H9 (cell line): ENCODE results near the gene ELFN2. TPM values are rescaled to one million over a fixed set of nuclear protein-coding genes. Genes with fewer than 3 reads are reported as not detected.

Experiments
- DNase-seq: peaks from one replicate; pipeline ENCODE4 v3.0.0-alpha.2; 2017
- H2AFZ ChIP-seq: one replicate; pipeline ENCODE4 v1.6.1; 2013; ENCODE audit warnings: mild to moderate bottlenecking, low read length, control low read depth, moderate library complexity
- H2AK5ac ChIP-seq: 2 replicates; pipeline ENCODE4 v1.6.1; 2013; ENCODE audit warnings: low read length, control low read depth, mixed read lengths; ENCODE audit not compliant: insufficient read length
- H2BK120ac ChIP-seq: one replicate; pipeline ENCODE4 v1.6.1; 2013; ENCODE audit warnings: low read depth, mild to moderate bottlenecking, low read length, control low read depth, inconsistent platforms; ENCODE audit not compliant: poor library complexity, severe bottlenecking
- H2BK12ac ChIP-seq: 2 replicates; pipeline ENCODE4 v1.6.1; 2013; ENCODE audit warnings: low read length, control low read depth, mixed read lengths, low read depth; ENCODE audit not compliant: insufficient read length
- H2BK15ac ChIP-seq: 2 replicates; pipeline ENCODE4 v1.6.1; 2013; ENCODE audit warnings: low read depth, low read length, control low read depth
- H2BK20ac ChIP-seq: one replicate; pipeline ENCODE4 v1.6.1; 2013; ENCODE audit warnings: low read depth, mild to moderate bottlenecking, low read length, control low read depth, inconsistent platforms; ENCODE audit not compliant: poor library complexity, severe bottlenecking
- H2BK5ac ChIP-seq: 2 replicates; pipeline ENCODE4 v1.6.1; 2013; ENCODE audit warnings: low read length, control low read depth, mixed read lengths; ENCODE audit not compliant: insufficient read length
- H3K14ac ChIP-seq: 2 replicates; pipeline ENCODE4 v1.6.1; 2013; ENCODE audit warnings: low read length, control low read depth; ENCODE audit not compliant: insufficient read depth
- H3K18ac ChIP-seq: 2 replicates; pipeline ENCODE4 v1.6.1; 2013; ENCODE audit warnings: low read depth, mild to moderate bottlenecking, mixed read lengths, low read length, control low read depth; ENCODE audit not compliant: insufficient read length
- H3K23ac ChIP-seq: 2 replicates; pipeline ENCODE4 v1.6.1; 2013; ENCODE audit warnings: low read length, control low read depth, mixed read lengths, low read depth; ENCODE audit not compliant: insufficient read length
- H3K23me2 ChIP-seq: 2 replicates; pipeline ENCODE4 v1.6.1; 2013; ENCODE audit warnings: low read depth, mild to moderate bottlenecking, mixed read lengths, low read length, control low read depth; ENCODE audit not compliant: insufficient read length, poor library complexity, severe bottlenecking
- H3K27ac ChIP-seq: 2 replicates; pipeline ENCODE4 v1.5.1; 2013; ENCODE audit warnings: low read length, control low read depth, mixed read lengths, low read depth; ENCODE audit not compliant: insufficient read length
- H3K27me3 ChIP-seq: 2 replicates; pipeline ENCODE4 v1.6.1; 2013; ENCODE audit warnings: low read length, control low read depth, inconsistent platforms; ENCODE audit not compliant: insufficient read depth
- H3K4ac ChIP-seq: 2 replicates; pipeline ENCODE4 v1.6.1; 2013; ENCODE audit warnings: low read depth, mild to moderate bottlenecking, control low read depth, inconsistent platforms, low read length, moderate library complexity
- H3K4me1 ChIP-seq: 2 replicates; pipeline ENCODE4 v1.6.1; 2013; ENCODE audit warnings: low read length, control low read depth, inconsistent platforms; ENCODE audit not compliant: insufficient read depth
- H3K4me2 ChIP-seq: 2 replicates; pipeline ENCODE4 v1.6.1; 2013; ENCODE audit warnings: low read length, control low read depth, mixed read lengths; ENCODE audit not compliant: insufficient read length, insufficient read depth
- H3K56ac ChIP-seq: 2 replicates; pipeline ENCODE4 v1.6.1; 2013; ENCODE audit warnings: low read depth, mild to moderate bottlenecking, mixed read lengths, low read length, control low read depth; ENCODE audit not compliant: insufficient read length
- H3K79me1 ChIP-seq: 2 replicates; pipeline ENCODE4 v1.6.1; 2013; ENCODE audit warnings: low read depth, mild to moderate bottlenecking, moderate library complexity, low read length, control low read depth, inconsistent platforms; ENCODE audit not compliant: insufficient read depth, poor library complexity, severe bottlenecking
- H3K79me2 ChIP-seq: 2 replicates; pipeline ENCODE4 v1.6.1; 2013; ENCODE audit warnings: low read length, control low read depth, inconsistent platforms; ENCODE audit not compliant: insufficient read depth
- H3K9ac ChIP-seq: 2 replicates; pipeline ENCODE4 v1.6.1; 2013; ENCODE audit warnings: low read length, control low read depth, mixed read lengths; ENCODE audit not compliant: insufficient read length; ENCODE audit errors: extremely low read depth
- H3K9me3 ChIP-seq: one replicate; pipeline ENCODE4 v1.6.1; 2013; ENCODE audit warnings: low read depth, low read length, inconsistent platforms; ENCODE audit not compliant: control insufficient read depth
- H3T11ph ChIP-seq: one replicate; pipeline ENCODE4 v1.6.1; 2013; ENCODE audit warnings: mild to moderate bottlenecking, low read length, control low read depth, inconsistent platforms
- H4K20me1 ChIP-seq: one replicate; pipeline ENCODE4 v1.6.1; 2013; ENCODE audit not compliant: control insufficient read depth, insufficient read length, insufficient read depth
- H4K5ac ChIP-seq: 2 replicates; pipeline ENCODE4 v1.6.1; 2013; ENCODE audit warnings: low read depth, mild to moderate bottlenecking, mixed read lengths, low read length, control low read depth; ENCODE audit not compliant: insufficient read length
- H4K8ac ChIP-seq: replicated peaks from 2 replicates; pipeline ENCODE4 v1.6.1; 2013; ENCODE audit warnings: low read length, control low read depth, mixed read lengths, low read depth; ENCODE audit not compliant: insufficient read length
- H4K91ac ChIP-seq: 2 replicates; pipeline ENCODE4 v1.6.1; 2013; ENCODE audit warnings: low read depth, mild to moderate bottlenecking, moderate library complexity, mixed read lengths, low read length, control low read depth; ENCODE audit not compliant: insufficient read length
- H3K27ac Mint-ChIP-seq, 3 experiments: 2 replicates in 2 of 3; 3 replicates in 1 of 3; pipeline ENCODE4 v1.8.0; 2020 to 2021; ENCODE audit warnings: mixed read lengths in 3 of 3, mild to moderate bottlenecking in 1 of 3, moderate library complexity in 1 of 3
- H3K27me3 Mint-ChIP-seq: 2 replicates; pipeline ENCODE4 v1.8.0; 2021; ENCODE audit warnings: low read depth, mild to moderate bottlenecking, moderate library complexity, mixed read lengths
- H3K36me3 Mint-ChIP-seq, 3 experiments: 2 replicates in 2 of 3; 3 replicates in 1 of 3; pipeline ENCODE4 v1.8.0; 2020 to 2021; ENCODE audit warnings: low read depth in 3 of 3, mixed read lengths in 3 of 3; ENCODE audit not compliant: insufficient read depth in 1 of 3
- H3K4me1 Mint-ChIP-seq, 2 experiments: 2 replicates each; pipeline ENCODE4 v1.8.0; 2020; ENCODE audit warnings: mixed read lengths in 2 of 2
- H3K4me3 Mint-ChIP-seq, 2 experiments: 2 replicates in 1 of 2; 3 replicates in 1 of 2; pipeline ENCODE4 v1.8.0; 2020 to 2021; ENCODE audit warnings: mild to moderate bottlenecking in 2 of 2, mixed read lengths in 2 of 2, moderate library complexity in 1 of 2
- H3K9me3 Mint-ChIP-seq, 2 experiments: 2 replicates in 1 of 2; 3 replicates in 1 of 2; pipeline ENCODE4 v1.8.0; 2020; ENCODE audit warnings: mild to moderate bottlenecking in 2 of 2, mixed read lengths in 2 of 2, moderate library complexity in 1 of 2
- CTCF ChIP-seq: fragments of 200-600 bp; sonication (generic); conservative IDR thresholded peaks from 3 replicates; pipeline ENCODE4 v1.8.0; 2021; ENCODE audit warnings: antibody characterized with exemption, mild to moderate bottlenecking
- WGBS: extraction: QIAGEN DNeasy Blood & Tissue Kit; methylation state at CpG from one replicate; pipeline ENCODE4 v1.1.7; 2013; ENCODE audit warnings: missing lambda C conversion rate, low lambda C conversion rate, mixed read lengths; ENCODE audit not compliant: insufficient read length; ENCODE audit errors: extremely low coverage; 5-methylcytosine and 5-hydroxymethylcytosine counted together
- total RNA-seq: library from RNA; stranded (reverse); gene quantifications from 2 replicates; pipeline ENCODE4 v1.2.1, GENCODE V29; 2021

The ELFN2 gene
- total RNA-seq, 1 experiment from 2014 or later, result 0.70 TPM

GRCh38 chr22:37376643-37377042, 50.6 kb downstream of the ELFN2 start:
- Mint-ChIP-seq H3K27ac (no peak overlapping the region; a peak in 1 of 7 replicates), H3K4me3 (no peak overlapping the region)
- DNase-seq, result no peak

More at GRCh38 chr22:37376643-37377042, 50.6 kb downstream of the ELFN2 start:
- no peak overlapping the region for H3K9ac ChIP-seq
- no peak for TF ChIP-seq CTCF
- H2BK15ac ChIP-seq, result no peak overlapping the region
- H2BK120ac ChIP-seq, result no peak overlapping the region
- no peaks in the 10 kb centered on the region for H3K9me3 Mint-ChIP-seq
- no peak overlapping the region for H2BK12ac ChIP-seq
- H4K5ac ChIP-seq, result no peak overlapping the region
- H3K14ac ChIP-seq, result no peak overlapping the region
- no peaks in the 10 kb centered on the region for H3K9me3 ChIP-seq
- no peaks in the 10 kb centered on the region for H3K4me1 ChIP-seq
- no peak overlapping the region for H3K23ac ChIP-seq
- H3K4me2 ChIP-seq, result no peak overlapping the region
- no peak overlapping the region for H3K18ac ChIP-seq
- no peak overlapping the region for H3T11ph ChIP-seq
- H4K8ac ChIP-seq, result no peak overlapping the region
- H3K79me2 ChIP-seq, result no peaks in the 10 kb centered on the region
- H3K36me3 Mint-ChIP-seq, result no peaks in the 10 kb centered on the region
- no peak overlapping the region for H2AFZ ChIP-seq
- H3K27me3 Mint-ChIP-seq, result peaks cover 12% of the 10 kb centered on the region
- no peak overlapping the region for H3K4ac ChIP-seq
- no peak overlapping the region for H2AK5ac ChIP-seq
- H3K56ac ChIP-seq, result no peak overlapping the region
- no peak overlapping the region for H3K27ac ChIP-seq
- no peaks in the 10 kb centered on the region for H3K23me2 ChIP-seq
- peaks cover 0 to 9% of the 10 kb centered on the region in 2 experiments; a peak in 2 of 4 replicates for H3K4me1 Mint-ChIP-seq
- H4K20me1 ChIP-seq, result no peaks in the 10 kb centered on the region
- no peak overlapping the region for H2BK5ac ChIP-seq
- H3K27me3 ChIP-seq, result no peaks in the 10 kb centered on the region
- no peaks in the 10 kb centered on the region for H3K79me1 ChIP-seq
- H2BK20ac ChIP-seq, result no peak overlapping the region
- WGBS, result no CpG with 5 or more reads among the region's 3 CpGs
- H4K91ac ChIP-seq, result no peak overlapping the region
